GM13976 (cell line): ENCODE results near the gene SLAMF7.
"Not testable (repeated sequence)": the region's sequence is repeated elsewhere in the genome, so short reads cannot be mapped to it uniquely, and the experiment has no call there.

Experiments used
- DNase-seq: peaks from one replicate; pipeline ENCODE4 v3.0.0; 2012; ENCODE audit warnings: low spot score
- CTCF ChIP-seq: IDR thresholded peaks from 2 replicates; pipeline ENCODE4 v1.5.1; 2012; ENCODE audit warnings: borderline replicate concordance, mild to moderate bottlenecking; ENCODE audit not compliant: insufficient read depth; ENCODE audit errors: extremely low read depth, missing control alignments, control extremely low read depth
- in situ Hi-C: fragments of 300-500 bp; cut with MboI; formaldehyde crosslinking; loops from one replicate; pipeline ENCODE4 v1.12.0; 2022; ENCODE audit warnings: low sequenced_read_pairs, mixed read lengths, inconsistent platforms; ENCODE audit not compliant: unreplicated experiment

The SLAMF7 gene

DNA sequence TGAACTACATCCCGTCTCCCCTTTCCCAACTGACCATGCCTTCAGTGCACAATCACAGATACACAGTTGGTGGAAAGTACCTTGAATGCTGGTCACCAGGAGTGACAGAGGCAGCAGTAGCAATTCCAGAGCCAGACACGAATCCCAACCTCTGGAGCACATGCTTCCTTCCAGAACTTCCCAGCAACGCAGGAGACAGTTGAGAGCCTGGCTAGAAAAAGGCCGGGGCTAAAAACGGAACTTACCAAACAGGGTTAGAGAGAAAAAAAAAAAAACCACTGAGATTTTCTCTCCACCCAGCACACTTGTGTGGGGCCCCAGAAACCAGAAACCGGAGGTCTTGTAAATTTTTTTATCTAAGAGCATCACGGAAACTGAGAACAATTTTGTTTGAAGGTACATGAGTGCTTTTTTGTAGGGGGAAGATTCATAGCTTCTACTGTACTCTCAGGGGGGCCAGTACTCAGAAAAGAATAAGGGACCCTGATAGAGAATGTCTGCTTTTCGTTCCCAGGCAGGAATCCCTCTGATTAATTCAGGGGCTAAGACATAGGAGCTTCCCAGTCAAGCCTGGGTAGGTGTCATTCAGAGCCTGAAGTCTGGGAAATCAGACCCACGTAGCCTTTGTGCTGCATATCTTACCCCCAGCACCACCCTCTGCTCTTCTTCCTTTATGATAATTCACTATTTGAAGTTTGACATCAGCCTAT is 27.3 kb upstream of the SLAMF7 start, which contains the start of gene CD48:
Gene CD48, minus strand, starts transcription at position 221 of the 710 bp plus-strand sequence. Its CDS starts 59 bp downstream, at position 162.
- TF ChIP-seq CTCF: no peak
- DNase-seq: peak; percentile 21
- in situ Hi-C loops: no loop called here

DNA sequence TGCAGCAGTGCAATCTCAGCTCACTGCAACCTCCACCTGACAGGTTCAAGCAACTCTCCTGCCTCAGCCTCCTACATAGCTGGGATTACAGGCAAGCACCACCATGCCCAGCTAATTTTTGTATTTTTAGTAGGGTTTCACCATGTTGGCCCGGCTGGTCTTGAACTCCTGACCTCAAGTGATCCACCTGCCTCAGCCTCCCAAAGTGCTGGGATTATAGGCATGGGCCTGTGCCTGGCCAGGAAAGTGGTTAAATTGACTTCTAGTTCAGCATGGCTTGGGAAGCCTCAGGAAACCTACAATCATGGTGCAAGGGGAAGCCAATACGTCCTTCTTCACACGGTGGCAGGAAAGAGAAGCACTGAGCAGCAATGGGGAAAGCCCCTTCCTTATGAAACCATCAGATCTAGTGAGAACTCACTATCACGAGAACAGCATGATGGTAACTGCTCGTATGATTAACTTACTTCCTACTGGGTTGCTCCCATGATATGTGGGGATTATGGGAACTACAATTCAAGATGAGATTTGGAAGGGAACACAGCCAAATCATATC is 26.4 kb upstream of the SLAMF7 start:
- in situ Hi-C loops: not testable (repeated sequence)
- peak; percentile 22 for DNase-seq

GRCh38 chr1:160713161-160713560 is 25.9 kb upstream of the SLAMF7 start:
- in situ Hi-C loops: no loop called here
- DNase-seq: no peak
- no peak for TF ChIP-seq CTCF

- DNase-seq, in situ Hi-C loops: not testable (repeated sequence)
Observed at GRCh38 chr1:160714034-160714648, 24.9 kb upstream of the SLAMF7 start.

DNA sequence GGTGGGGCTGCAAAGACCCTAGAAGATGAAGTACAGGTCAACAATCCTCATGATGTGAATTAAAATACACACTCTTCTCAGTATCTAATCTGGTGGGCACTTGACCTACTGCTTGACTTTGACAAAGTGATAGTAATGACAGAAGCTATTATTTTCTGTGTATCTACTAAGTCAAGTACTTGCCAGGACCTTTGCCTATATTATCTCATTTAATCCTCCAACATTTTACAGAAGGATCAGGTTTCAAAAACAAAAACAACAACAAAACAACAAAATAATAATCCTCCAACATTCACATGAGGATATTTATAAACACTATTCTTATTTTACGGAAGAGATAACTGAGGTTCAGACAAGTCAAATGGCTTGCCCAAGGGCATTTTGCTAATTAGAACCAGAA is 23.0 kb upstream of the SLAMF7 start:
- in situ Hi-C loops: no loop called here
- no peak for TF ChIP-seq CTCF
- no peak for DNase-seq

DNA sequence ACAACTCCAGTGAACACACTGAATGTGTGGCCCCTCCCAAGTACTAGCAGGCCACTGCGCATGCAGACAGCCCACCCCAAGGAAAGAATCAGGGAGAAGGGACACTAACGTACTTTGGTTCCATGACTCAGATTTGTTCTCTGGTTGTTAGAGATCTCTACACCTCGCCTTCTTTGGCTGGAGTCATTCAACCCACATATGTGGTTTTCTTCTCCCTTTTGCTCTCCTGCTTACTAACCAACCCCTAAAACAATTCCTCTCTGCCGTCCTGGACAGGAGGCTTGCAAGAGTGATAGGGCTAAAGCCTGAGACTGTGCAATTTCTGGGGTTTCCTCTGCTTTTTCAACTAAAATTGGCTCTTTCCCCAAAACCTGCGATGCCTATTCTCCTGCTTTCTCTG is 21.7 kb upstream of the SLAMF7 start:
- no peak for TF ChIP-seq CTCF
- DNase-seq: no peak
- in situ Hi-C loops: no loop called here

- no peak for DNase-seq
- in situ Hi-C loops: no loop called here
- no peak for TF ChIP-seq CTCF
Observed at GRCh38 chr1:160718210-160718609, 20.8 kb upstream of the SLAMF7 start.
